Brain pericyte (primary cell): ENCODE measurements around the gene NLRC5.
"Not testable (repeated sequence)": the region's sequence is repeated elsewhere in the genome, so short reads cannot be mapped to it uniquely, and the experiment has no call there.

Source experiments
- DNase-seq: peaks from one replicate; pipeline ENCODE4 v3.0.0-alpha.2; 2012; ENCODE audit warnings: low read depth, low spot score

NLRC5 gene

DNA sequence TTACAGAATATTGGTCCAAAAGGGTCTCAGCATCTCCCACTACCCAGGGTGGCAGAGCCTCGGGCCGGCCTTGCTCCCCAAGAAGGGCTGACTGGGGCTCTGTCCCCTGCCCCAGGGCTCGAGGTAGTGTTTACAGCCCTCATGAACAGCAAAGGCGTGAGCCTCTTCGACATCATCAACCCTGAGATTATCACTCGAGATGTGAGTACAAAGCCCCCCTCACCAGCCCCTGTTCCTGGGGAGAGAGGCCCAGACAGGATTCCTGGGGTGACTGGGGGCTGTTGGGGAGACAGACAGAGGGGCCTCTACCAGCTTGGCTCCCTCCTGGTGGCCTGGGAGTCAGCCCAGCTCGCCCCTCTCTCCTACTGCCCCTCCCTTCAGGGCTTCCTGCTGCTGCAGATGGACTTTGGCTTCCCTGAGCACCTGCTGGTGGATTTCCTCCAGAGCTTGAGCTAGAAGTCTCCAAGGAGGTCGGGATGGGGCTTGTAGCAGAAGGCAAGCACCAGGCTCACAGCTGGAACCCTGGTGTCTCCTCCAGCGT, 6.1 kb upstream of the NLRC5 start:
- DNase-seq, result no peak

DNA sequence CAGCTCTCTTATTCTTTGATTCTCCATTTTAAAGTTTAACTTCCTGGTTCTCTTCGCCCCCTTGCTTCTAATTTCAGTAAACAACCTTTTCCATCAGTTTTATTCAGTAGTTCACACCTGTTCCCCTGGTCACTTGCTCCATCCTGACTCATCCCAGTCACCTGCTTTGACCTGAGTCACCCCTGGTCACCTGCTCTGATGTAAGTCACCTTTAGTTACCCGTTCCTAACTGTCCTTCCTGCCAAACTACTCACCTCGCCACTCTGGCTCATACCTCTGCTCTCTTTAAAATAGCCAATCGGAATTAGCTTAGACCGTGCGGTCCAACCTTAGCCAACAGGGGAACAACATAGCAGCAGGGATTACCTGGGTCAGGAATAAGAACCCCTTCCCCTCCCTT, 4.7 kb upstream of the NLRC5 start:
- no peak for DNase-seq

GRCh38 chr16:56985288-56985961, 3.9 kb upstream of the NLRC5 start:
- peak; percentile 48 for DNase-seq

DNA sequence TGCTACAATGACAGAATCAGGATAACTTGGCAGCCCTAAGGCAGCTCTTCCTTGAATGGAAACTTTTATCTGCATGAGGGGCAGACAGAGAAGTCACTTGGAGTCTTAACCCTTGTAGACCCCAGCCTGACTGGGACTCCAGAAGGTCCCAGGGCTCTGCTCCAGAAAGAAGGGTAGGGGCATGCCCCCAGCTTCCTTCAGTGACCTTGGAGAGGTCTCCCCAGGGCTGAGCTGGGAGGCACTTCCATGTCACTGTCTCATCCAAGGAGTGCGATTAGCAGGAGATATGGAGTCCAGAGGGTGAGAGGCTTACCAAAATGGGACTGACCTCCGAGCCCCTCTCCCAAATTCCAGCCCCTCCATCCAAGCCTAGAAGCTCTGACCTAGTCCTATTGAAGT, 3.4 kb upstream of the NLRC5 start:
- no peak for DNase-seq

DNA sequence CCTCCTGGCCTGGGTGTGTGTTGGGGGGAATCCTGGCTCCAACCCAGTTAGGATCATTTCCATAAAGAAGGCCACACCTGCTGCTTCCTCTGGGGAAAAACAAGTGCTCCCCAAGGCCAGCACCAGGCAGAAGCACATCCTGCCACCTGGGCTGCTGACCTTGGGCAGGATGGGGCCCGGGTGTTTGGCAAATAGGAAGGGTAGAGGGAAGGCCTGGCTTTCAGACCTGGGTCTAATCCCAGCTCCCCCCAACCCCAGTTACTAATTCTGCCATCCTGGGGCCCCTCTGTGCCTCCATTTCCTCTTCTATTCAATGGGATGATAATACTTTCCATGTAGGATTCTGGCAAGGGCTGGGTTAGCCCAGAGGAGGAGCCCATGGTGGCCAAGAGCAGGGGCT, 3.0 kb upstream of the NLRC5 start:
- no peak for DNase-seq

GRCh38 chr16:56986908-56987307, 2.4 kb upstream of the NLRC5 start:
- not testable (repeated sequence) for DNase-seq

DNA sequence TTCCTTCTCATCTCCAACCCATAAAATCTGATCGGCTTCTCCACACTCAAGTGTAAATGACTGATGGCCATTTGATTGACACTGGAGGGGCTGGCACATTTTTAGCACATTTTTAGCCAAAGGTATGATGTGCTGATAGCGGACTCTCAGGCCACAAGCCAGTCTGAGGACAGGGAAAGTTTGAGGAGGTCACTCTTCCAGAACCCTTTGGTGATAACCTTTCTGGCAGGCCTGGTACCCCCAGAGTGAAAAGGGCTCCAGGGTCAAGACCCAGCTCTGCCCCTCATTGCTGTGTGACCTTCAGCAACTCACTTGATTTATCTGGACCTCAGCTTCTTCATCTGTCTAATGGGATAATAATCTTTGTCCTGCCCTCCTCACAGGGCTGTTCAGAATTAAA, 1.7 kb upstream of the NLRC5 start:
- no peak for DNase-seq

DNA sequence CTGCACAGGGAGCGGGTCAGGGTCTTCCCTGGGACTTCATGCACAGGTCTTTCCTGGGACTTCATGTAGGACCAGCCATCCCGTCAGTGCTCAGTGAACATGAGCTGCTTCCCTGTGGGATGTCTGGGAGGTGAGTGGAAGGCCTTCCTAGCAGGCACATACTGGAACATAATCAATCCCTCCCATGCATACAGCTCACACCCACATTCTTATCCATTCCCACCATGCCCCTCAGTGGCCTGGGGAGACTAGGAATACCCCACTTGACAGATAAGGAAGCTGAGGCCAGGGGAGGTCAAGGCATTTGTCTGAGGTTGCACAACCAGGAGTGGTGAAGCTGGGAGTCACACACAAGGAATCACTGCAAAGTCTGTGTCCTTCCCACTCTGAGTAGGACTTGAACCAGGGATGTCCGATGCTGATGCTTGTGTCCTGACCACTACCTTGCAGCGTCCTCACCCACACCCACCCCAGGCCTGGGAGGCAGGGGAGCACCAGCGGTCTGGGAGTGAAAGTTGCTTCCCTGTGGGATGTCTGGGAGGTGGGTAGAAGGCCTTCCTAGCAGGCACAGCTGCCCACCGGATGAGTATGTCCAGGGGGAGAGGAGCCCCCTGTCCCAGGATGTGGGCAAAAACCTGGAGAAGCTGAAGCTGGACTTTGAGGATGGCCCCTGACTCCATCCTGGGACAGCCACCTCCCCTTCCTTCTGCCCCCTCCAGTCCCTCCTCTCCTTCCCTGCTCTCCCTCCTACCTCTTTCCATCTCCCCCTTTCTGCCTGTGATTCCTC, 1.0 kb upstream of the NLRC5 start:
- no peak for DNase-seq

DNA sequence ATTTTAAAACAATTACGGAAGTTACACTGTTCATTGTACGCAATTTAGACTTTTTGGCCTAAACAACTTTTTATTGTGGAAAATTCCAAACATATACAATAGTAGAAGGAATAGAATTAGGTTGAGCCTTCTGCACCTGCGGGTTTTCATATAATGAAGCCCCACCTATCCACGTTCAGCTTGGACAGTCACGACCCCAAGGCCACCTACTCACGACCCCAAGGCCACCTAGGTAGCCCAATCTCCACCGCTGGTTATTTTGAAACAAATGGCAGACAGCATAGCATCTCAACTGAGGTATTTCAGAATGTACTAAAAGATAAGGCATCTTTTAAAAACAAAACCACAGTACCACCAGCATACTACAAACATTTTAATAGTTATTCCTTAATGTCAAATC, 631 bp downstream of the NLRC5 start:
- DNase-seq, result no peak

- DNase-seq, result no peak
Observed at GRCh38 chr16:56990407-56991286, 1.3 kb downstream of the NLRC5 start.

DNA sequence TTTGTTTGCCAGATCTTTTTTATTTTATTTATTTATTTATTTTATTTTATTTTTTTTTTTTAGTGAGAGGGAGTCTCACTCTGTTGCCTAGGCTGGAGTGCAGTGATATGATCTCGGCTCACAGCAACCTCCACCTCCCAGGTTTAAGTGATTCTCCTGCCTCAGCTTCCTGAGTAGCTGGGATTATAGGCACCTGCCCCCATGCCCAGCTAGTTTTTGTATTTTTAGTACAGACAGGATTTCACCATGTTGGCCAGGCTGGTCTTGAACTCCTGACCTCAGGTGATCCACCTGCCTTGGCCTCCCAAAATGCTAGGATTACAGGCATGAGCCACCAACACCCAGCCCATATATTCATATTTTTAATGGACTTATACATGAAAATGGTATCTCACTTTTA, 3.1 kb downstream of the NLRC5 start:
- DNase-seq, result not testable (repeated sequence)

DNA sequence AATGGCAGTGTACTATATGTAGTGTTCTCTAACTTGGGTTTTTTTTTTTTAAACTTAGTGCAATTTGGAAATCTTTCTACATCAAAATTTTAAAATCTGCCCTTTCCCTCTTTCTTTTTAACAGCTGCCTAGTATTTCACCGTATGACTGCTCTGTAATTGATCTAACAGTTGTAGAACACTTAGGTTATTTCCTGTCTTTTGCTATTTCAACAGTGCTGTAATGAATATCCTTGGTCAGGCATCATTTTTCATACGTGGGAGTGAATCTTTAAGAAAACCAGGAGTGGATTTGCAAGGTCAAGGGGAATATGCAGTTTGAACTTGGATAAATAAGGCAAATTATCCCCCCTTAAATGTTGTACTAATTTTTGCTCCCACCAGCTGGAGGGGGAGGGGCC, 3.8 kb downstream of the NLRC5 start:
- no peak for DNase-seq

GRCh38 chr16:56994311-56994710, 5.0 kb downstream of the NLRC5 start:
- no peak for DNase-seq

DNA sequence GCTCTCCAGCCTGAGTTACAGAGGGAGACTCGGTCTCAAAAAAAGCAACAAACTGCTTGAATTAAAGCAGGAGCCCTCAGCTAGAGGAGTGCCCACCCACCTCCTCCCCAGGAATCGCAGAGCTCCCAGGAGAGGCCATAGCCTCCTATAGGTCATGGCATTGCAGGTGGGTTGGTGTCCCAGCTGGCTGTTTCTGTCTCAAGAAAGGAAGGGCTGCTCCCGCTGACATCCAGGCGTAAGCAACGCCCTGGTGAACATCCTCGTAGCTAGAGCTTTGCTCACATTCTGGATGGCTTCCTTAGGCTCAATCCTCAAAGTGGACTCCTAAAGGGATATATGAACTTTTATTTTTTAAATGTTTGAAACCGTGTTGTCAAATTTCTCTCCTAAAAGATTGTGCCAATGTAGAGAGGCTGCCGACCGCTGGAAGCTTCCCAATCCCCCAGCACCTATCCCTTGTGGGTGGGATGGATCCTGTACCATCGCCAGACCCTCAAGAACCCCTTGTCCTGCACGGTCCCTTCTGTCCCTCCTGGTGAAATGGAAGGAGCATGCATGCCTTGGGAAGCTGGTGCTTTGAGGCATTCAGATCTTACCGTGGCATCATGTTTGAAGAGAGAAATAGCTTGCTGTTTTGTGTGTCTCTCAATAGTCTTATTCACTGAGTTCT, 5.9 kb downstream of the NLRC5 start:
- no peak for DNase-seq

DNA sequence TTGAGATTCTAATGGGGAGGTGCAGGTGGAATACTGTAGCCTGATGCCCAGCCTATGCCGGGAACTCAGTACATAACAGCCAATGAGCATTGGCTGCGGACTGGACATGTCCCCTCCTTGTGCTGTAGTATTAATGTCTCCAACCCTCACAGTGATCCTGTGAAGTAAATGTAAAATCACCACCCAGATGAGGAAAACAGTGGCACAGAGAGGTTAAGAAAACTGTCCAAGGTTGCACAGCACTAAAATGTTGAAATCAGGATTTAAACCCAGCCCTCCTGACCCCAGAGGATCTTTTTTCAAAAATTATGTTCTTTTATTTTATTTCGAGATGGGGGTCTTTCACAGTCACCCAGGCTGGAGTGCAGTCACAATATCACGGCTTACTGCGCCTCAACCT, 7.9 kb downstream of the NLRC5 start:
- DNase-seq, result no peak

DNA sequence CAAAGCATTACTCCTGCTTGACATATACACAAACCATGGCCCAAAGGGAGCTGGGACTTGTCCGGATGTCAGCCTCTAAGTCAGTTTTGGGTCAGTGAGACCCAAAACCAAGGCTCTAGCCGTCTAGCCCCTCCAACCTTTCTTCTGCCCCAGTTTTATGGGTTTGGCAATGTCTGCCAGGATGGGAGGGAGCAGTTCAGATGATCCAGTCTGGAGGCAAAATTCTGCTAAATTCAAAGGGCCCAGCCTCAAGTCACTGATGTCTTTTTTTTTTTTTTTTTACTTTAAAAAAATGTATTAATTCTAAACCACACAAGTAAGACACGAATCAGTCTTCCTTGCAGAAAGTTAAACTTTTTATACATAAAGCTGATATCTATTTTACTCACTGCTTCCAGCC, 8.6 kb downstream of the NLRC5 start:
- no peak for DNase-seq

- no peak for DNase-seq
Observed at GRCh38 chr16:56998352-56998751, 9.0 kb downstream of the NLRC5 start.

DNA sequence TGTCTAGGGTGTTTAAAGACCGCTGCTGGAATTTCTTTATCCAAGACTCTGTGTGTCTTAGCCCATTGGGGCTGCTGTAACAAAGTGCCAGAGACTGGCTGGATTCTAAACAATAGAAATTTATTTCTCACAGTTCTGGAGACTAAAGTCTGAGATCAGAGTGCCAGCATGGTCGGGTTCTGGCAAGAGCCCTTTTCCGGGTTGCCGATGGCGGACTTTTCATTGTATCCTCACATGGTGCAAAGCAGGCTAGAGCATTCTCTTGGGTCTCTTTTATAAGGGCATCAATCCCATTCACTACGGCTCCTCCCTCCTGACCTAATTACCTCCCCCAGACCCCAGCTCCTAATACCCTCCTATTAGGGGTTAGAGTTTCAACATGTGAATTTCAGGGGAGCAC, 9.5 kb downstream of the NLRC5 start:
- DNase-seq, result no peak

- no peak for DNase-seq
Observed at GRCh38 chr16:56999409-57000270, 10.3 kb downstream of the NLRC5 start.

GRCh38 chr16:57000271-57001025, 11.1 kb downstream of the NLRC5 start:
- no peak for DNase-seq
